Peyer's patch (tissue), 4 donors: ENCODE results near the gene FBXW7.

Source experiments
- POLR2A ChIP-seq, 2 donors: fragments of 450-650 bp; IDR thresholded peaks; one replicate each; pipeline ENCODE4 v1.5.1; 2017; ENCODE audit warnings: antibody characterized with exemption in 2 of 2, mild to moderate bottlenecking in 2 of 2, moderate library complexity in 2 of 2
- TF ChIP-seq, protein P1 (sequence below), 6 experiments: fragments of 450-650 bp in 4 of 6; fragments of 200-600 bp in 2 of 6; sonication (generic) in 1 of 6; IDR thresholded peaks; one replicate each; pipeline ENCODE4 v1.5.1; 2017 to 2019; ENCODE audit warnings: antibody characterized with exemption in 6 of 6, mild to moderate bottlenecking in 3 of 6, moderate library complexity in 1 of 6

DNA sequence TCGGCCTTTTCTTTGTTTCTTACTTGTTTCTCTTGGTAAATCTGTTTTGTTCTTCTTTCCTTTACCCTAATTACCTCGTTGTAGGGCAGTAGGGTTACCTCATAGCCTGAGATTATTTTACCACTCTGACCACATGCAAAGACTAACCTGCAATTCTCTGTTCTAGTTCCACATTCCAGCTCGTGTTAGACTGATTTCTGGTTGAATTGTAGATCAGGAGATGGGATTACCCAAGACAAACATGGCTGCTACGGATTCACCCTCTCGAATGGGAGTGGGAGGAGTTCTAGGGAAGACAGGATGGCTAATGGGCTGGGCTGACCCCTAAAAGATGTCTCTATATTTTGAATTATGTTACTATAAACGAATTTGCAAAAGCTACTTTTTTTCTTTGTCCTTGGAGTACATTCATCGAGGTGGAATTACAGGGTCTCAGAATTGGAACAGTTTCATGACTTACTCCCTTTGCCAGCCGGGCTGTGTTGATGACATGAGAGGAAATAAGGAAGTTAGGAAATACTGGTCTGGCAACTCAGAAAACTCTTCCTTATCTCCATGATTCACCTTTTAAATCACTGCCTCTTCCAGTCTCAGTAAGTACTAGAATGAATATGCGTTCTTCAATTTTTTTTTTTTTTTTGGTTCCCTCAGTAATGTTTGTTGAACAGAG is 36.7 kb upstream of the FBXW7 start:
- TF ChIP-seq, protein P1, sequence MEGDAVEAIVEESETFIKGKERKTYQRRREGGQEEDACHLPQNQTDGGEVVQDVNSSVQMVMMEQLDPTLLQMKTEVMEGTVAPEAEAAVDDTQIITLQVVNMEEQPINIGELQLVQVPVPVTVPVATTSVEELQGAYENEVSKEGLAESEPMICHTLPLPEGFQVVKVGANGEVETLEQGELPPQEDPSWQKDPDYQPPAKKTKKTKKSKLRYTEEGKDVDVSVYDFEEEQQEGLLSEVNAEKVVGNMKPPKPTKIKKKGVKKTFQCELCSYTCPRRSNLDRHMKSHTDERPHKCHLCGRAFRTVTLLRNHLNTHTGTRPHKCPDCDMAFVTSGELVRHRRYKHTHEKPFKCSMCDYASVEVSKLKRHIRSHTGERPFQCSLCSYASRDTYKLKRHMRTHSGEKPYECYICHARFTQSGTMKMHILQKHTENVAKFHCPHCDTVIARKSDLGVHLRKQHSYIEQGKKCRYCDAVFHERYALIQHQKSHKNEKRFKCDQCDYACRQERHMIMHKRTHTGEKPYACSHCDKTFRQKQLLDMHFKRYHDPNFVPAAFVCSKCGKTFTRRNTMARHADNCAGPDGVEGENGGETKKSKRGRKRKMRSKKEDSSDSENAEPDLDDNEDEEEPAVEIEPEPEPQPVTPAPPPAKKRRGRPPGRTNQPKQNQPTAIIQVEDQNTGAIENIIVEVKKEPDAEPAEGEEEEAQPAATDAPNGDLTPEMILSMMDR (IDR thresholded peaks at IDR 0.05): no peak
- TF ChIP-seq POLR2A (IDR thresholded peaks at IDR 0.05): no peak
